ENCODE results near the gene COG5. TPM values are rescaled to one million over a fixed set of nuclear protein-coding genes. Genes with fewer than 3 reads are reported as not detected.

The COG5 gene
- polyA plus RNA-seq, 6 donors from 2014 or later = 19.3 to 38.9 (median 23.4) TPM

DNA sequence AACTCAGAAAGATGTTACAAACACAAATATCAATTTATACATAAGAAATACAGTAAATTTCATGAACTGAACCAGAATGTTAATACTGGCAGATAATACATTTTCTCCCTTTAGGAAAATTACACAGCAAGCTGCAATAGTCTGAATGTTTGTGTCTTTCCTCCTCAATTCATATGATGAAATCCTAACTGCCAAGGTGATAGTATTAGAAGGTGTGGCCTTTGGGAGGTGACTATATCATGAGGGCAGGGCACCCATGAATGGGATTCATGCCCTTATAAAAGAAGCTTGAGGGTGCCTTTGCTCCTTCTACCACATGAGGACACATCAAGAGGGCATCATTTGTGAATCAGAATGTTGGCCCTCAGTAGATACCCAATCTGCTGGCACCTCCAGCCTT, 158.2 kb downstream of the COG5 start:
- Mint-ChIP-seq H3K9me3 (no peaks in the 10 kb centered on the region), H3K27me3 (no peaks in the 10 kb centered on the region), H3K4me1 (peaks cover 0 to 14% (median 7%) of the 10 kb centered on the region in 3 donors), H3K36me3 (peaks cover 26 to 27% of the 10 kb centered on the region in 2 donors), H3K4me3 (no peak overlapping the region), H3K27ac (peak overlapping the region in 2 of 6 donors; percentile 7 to 29)
- DNase-seq = no peak
- ATAC-seq (ENCODE audit: low read depth in 2 of 2) = no peak

DNA sequence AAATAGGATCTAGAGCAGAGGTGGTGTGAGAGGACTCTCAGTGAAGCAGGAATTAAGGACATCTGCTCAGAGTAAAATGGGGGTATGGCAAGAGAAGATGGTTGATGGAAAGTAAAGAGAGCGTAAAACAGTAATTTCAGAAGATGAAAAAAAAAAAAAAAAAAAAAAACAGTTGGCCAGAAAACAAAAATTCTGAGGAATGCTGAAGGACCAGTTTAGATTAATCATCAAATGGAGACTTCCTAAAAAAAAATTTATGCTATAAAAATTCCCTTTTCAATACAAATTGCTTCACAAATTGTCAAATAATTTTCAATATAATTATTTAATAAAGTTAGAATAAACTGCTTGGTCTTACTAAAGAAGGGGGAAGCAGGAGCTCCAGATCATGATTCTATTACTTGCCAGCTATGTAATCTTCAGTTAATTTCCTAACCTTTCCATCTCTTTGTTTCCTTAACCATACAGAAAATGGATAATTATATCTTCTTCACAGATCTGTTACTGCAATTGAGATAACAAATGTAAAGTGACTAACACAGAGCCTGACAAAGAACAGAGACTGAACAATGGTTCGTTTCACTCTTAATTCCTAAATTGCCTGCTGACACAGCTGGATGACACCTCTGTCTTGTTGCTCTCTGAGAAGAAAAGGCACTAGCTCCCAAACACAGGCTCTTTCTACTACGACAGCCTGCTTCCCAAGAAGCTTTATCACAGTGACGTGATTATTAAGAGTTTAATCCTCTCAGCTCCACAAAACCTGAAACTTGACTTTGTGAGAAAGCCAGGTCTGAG, 158.8 kb downstream of the COG5 start:
- no peak overlapping the region for H3K4me3 Mint-ChIP-seq

DNA sequence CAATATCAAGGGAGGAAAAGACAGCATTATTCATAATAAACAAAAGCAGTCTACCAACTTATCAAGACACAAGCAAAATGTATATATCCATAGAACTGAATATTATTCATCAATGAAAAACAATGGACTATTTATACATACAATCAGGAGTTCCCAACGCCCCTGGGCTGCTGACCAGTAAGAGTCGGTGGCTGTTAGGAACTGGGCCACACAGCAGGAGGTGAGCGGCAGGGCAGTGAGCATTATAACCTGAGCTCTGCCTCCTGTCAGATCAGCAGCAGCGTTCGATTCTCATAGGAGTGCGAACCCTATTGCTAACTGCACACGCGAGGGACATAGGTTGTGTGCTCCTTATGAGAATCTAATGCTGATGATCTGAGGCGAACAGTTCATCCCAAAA, 165.6 kb downstream of the COG5 start:
- H3K4me1 Mint-ChIP-seq = no peaks in the 10 kb centered on the region
- no peaks in the 10 kb centered on the region for H3K9me3 Mint-ChIP-seq
- H3K4me3 Mint-ChIP-seq = no peak overlapping the region
- no peak for ATAC-seq (ENCODE audit: low read depth in 2 of 2)
- H3K36me3 Mint-ChIP-seq = peaks cover 0 to 10% of the 10 kb centered on the region in 2 donors
- DNase-seq = no peak
- H3K27me3 Mint-ChIP-seq = no peaks in the 10 kb centered on the region
- H3K27ac Mint-ChIP-seq = no peak overlapping the region

More for the DNA sequence above, 158.8 kb downstream of the COG5 start:
- Mint-ChIP-seq H3K4me1 (peaks cover 0 to 13% (median 5%) of the 10 kb centered on the region in 3 donors), H3K27me3 (no peaks in the 10 kb centered on the region), H3K27ac (peak overlapping the region in 2 of 6 donors; percentile 53 to 61), H3K36me3 (peaks cover 22 to 25% of the 10 kb centered on the region in 2 donors), H3K9me3 (no peaks in the 10 kb centered on the region)
- no peak for ATAC-seq (ENCODE audit: low read depth in 2 of 2)
- no peak for DNase-seq

DNA sequence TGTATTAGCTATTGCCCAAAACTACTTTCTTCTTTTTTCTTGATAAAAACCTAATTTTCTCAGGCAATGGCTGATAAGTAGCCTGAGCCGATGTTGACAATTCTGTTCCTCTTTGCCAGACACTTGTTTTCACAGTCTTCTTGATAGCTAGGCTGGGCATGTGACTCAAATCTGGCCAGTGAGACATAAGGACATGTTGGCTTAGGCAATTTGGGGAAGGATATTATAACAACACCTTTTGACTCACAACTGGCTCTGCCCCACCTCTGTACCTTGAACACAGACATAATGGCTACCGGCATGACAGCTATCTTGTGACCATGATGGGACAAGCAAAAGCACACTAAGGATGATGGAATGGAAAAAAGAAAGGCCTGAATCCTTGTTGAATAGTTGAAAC, 166.7 kb downstream of the COG5 start:
- Mint-ChIP-seq H3K36me3 (peaks cover 0 to 10% of the 10 kb centered on the region in 2 donors), H3K4me3 (no peak overlapping the region), H3K27ac (no peak overlapping the region), H3K27me3 (no peaks in the 10 kb centered on the region), H3K9me3 (no peaks in the 10 kb centered on the region), H3K4me1 (no peaks in the 10 kb centered on the region)
- ATAC-seq (ENCODE audit: low read depth in 2 of 2) (no peak), DNase-seq (no peak)

DNA sequence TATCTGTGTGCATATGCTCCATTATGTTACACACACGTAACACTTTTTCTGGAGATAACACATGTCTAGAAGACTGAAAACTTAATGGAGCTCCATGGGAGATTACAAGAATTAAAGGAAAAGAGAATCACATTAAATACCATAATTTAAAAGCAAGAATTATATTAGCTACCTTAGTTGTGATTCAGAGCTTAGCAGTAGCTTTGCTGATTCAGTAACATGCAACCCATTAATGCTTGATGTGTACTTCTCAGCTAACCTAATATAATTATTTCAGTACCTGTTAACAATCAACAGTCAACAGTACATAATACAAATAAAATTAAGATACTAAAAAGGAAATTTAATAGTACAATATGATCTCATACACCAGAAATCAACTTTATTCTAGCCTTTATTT, 167.6 kb downstream of the COG5 start:
- H3K27me3 Mint-ChIP-seq = no peaks in the 10 kb centered on the region
- DNase-seq (no peak), ATAC-seq (ENCODE audit: low read depth in 2 of 2) (no peak)
- no peak overlapping the region for H3K27ac Mint-ChIP-seq
- no peaks in the 10 kb centered on the region for H3K4me1 Mint-ChIP-seq
- peaks cover 0 to 5% of the 10 kb centered on the region in 2 donors for H3K36me3 Mint-ChIP-seq
- no peaks in the 10 kb centered on the region for H3K9me3 Mint-ChIP-seq
- no peak overlapping the region for H3K4me3 Mint-ChIP-seq

DNA sequence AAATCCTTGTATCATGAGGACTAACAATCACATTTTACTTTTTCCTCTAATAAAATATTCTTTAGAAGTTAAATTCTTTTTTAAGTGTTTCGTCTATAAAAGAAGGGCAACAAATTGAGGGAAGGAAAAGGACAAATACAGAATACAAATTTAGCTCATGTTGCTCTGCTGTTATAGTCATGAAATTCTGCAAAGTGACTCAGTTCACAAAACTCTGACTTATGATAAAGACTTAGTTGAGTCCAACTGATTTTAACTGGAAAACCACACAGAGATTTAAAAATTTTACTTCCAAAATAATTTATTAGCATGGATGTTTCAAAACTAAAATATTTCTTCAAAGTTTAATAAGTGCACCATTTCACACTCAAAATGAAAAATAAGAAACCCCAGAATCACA, 168.9 kb downstream of the COG5 start:
- H3K27me3 Mint-ChIP-seq = no peaks in the 10 kb centered on the region
- peak overlapping the region in 2 of 6 donors; percentile 39 to 79 for H3K27ac Mint-ChIP-seq
- no peak overlapping the region for H3K4me3 Mint-ChIP-seq
- H3K4me1 Mint-ChIP-seq = no peaks in the 10 kb centered on the region
- H3K9me3 Mint-ChIP-seq = no peaks in the 10 kb centered on the region
- DNase-seq = no peak
- H3K36me3 Mint-ChIP-seq = peaks cover 0 to 5% of the 10 kb centered on the region in 2 donors
- no peak for ATAC-seq (ENCODE audit: low read depth in 2 of 2)

DNA sequence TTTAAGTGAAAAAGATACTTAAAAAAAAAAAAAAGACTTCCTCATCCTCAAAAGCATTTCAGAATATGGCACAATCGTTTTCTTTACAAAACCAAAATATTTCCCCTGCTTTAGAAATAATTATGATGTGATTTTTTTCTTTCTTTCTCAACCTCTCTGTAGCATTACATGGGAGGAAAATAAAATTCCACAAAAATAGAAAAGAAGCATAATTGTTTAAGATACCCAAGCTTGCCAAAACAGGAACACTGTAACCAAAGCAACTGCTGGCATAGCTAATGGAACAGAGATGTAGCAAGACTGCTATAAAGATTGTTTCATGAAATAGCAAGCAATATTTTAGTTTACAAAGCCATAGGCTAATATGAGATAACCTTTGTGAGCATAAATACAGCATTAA, 169.4 kb downstream of the COG5 start:
- no peak overlapping the region for H3K4me3 Mint-ChIP-seq

DNA sequence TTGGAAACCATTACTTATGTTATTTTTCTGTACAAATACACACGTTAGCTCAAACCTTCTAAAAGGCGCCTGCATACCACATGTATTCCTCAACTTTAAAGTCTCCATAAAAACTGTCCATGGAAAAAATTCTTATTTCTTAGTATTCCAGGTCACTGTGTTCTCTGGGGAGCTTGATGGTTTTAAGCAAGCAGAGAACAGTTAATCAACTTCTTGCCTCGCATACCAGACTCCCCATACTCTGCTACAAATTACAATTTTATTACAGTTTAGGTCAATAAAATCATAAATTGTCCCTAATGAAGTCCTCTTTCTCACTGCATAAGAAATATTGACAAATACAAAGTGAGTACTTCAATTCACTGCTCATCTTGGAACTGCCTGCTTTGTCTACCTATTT, 170.9 kb downstream of the COG5 start:
- no peaks in the 10 kb centered on the region for H3K27me3 Mint-ChIP-seq
- H3K36me3 Mint-ChIP-seq = peaks cover 0 to 5% of the 10 kb centered on the region in 2 donors
- no peak overlapping the region for H3K27ac Mint-ChIP-seq
- H3K4me1 Mint-ChIP-seq = peaks cover 0 to 12% (median 3%) of the 10 kb centered on the region in 3 donors
- no peaks in the 10 kb centered on the region for H3K9me3 Mint-ChIP-seq
- no peak overlapping the region for H3K4me3 Mint-ChIP-seq
- DNase-seq = no peak
- no peak for ATAC-seq (ENCODE audit: low read depth in 2 of 2)

More for the DNA sequence above, 169.4 kb downstream of the COG5 start:
- Mint-ChIP-seq H3K9me3 (no peaks in the 10 kb centered on the region), H3K36me3 (peaks cover 0 to 5% of the 10 kb centered on the region in 2 donors), H3K27me3 (no peaks in the 10 kb centered on the region), H3K27ac (no peak overlapping the region), H3K4me1 (peaks cover 0 to 2% (median 0%) of the 10 kb centered on the region in 3 donors)
- DNase-seq = no peak
- no peak for ATAC-seq (ENCODE audit: low read depth in 2 of 2)

DNA sequence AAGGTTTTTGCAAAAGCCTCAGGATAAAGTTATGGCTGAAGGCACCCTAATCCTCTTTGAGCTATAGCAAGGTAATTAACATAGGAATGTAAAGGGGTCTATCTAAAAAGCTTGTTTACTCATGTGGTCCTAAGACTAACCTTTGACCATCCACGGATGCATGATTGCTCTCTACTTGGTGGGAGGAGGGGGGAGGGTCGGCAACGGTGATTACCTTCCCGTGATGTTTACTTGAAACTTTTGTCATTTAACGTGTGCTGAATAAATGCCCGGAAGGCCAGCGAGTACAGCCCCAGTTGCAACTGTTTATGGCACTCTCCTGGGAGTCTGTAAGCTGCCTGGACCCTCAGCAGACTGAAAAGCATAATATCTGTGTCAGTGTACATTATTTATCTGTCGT, 172.8 kb downstream of the COG5 start:
- Mint-ChIP-seq H3K4me3 (no peak overlapping the region), H3K4me1 (peaks cover 12 to 31% (median 16%) of the 10 kb centered on the region in 3 donors), H3K27ac (no peak overlapping the region), H3K9me3 (no peaks in the 10 kb centered on the region), H3K36me3 (peaks cover 0 to 5% of the 10 kb centered on the region in 2 donors), H3K27me3 (no peaks in the 10 kb centered on the region)
- DNase-seq = no peak
- ATAC-seq (ENCODE audit: low read depth in 2 of 2) = no peak

DNA sequence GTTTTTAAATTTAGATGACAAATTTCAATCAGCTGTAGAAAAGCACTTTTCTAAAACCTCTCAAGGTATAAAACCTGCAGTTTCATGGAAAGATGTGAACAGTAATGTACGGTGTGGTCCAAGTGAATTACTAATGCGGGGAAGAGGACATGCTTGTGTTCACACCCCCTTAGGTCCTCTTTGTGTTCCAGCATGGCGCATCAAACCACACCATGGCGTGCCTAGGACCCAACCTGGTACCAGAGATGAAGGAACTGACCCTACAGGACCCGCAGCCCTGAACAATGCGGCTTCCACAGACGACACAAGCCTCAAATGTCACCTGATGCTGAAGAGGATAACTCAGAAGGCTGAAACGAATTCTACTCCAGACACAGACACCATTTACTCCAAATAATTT, 175.1 kb downstream of the COG5 start:
- Mint-ChIP-seq H3K36me3 (no peaks in the 10 kb centered on the region), H3K4me1 (peaks cover 14 to 33% (median 16%) of the 10 kb centered on the region in 3 donors), H3K27me3 (no peaks in the 10 kb centered on the region), H3K27ac (no peak overlapping the region), H3K9me3 (no peaks in the 10 kb centered on the region), H3K4me3 (no peak overlapping the region)
- ATAC-seq (ENCODE audit: low read depth in 2 of 2) (no peak), DNase-seq (no peak)

DNA sequence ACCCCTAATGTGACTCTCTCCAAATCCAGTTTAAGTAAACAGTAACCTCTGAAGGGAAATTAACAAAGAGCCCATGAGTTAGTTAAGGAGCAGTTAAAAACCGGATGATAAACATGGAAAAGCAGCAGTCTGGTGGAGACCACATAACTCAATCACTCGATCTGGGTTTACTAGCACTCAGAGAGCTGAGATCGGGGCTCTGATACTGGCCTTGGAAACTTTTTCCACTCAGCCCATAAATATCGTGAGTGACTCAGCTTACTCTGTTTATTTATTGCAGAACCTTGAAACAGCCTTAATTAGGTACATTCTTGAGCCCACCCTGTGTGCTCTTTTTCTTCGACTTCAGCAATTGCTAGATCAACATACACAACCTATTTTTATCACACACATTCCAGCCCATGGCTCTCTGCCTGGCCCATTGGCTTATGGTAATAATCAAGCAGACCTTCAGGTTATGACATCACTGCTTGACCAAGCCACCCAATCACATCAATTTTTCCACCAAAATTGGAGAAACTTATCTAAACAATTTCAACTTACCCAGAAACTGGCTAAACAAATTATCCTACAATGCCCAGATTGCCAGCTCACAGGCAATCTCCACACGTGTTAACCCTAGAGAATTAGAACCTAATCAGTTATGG, 176.0 kb downstream of the COG5 start:
- ATAC-seq (ENCODE audit: low read depth in 2 of 2) (no peak), DNase-seq (no peak)
- H3K4me1 Mint-ChIP-seq = peaks cover 15 to 33% (median 16%) of the 10 kb centered on the region in 3 donors
- H3K27me3 Mint-ChIP-seq = no peaks in the 10 kb centered on the region
- H3K36me3 Mint-ChIP-seq = no peaks in the 10 kb centered on the region
- no peak overlapping the region for H3K4me3 Mint-ChIP-seq
- peak overlapping the region in 2 of 6 donors; percentile 8 to 60 for H3K27ac Mint-ChIP-seq
- H3K9me3 Mint-ChIP-seq = no peaks in the 10 kb centered on the region

DNA sequence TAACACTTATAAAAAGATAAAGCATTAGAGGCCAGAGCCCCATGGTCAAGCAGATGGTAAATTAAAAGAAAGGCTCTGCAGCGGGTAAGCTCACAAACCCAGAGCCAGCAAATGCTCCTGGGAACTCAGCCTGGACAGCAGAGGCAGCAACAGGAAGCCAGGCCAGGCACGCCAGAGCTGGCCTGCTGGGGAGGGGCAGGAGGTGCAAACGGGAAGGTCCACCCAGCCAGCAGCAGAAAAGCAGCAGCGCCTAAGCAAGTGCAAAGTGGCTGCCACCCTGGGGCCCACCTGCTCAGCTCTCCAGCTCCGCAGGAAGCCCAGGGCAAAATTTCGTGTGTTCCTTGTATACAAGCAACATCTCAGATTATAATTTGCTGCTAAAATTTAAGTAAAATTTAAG, 176.6 kb downstream of the COG5 start:
- Mint-ChIP-seq H3K9me3 (no peaks in the 10 kb centered on the region), H3K36me3 (no peaks in the 10 kb centered on the region), H3K27ac (peak overlapping the region in 3 of 6 donors; percentile 39 to 86 (median 73)), H3K27me3 (no peaks in the 10 kb centered on the region), H3K4me1 (peaks cover 15 to 33% (median 16%) of the 10 kb centered on the region in 3 donors), H3K4me3 (peak overlapping the region in 1 of 8 donors; percentile 67)
- ATAC-seq (ENCODE audit: low read depth in 2 of 2) (no peak), DNase-seq (no peak)

DNA sequence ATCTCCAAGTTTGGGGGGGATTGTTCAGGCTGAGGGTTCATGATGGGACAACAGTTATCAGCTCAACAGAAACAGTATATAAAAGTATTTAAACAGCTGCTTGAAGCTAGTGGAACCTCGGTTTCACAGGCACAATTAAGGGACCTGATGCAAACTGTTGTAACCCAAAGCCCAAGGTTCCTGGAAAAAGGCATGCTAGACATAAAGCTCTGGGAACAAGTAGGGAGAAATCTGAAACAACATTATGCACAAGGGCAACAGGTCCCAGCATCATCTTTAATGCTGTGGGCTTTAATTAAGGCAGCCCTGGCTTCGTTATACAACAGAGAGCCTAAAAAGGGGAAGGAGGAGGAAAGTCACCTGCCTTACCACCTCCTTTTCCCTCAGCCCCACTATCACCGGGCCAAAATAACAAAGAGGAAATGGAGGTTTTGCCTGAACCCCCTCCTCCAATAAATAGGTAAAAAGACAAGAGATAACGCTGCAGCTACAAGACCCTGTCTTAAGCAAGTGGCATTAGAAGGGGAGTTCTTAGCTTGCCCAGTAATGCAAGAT, 177.1 kb downstream of the COG5 start:
- no peaks in the 10 kb centered on the region for H3K9me3 Mint-ChIP-seq
- H3K4me1 Mint-ChIP-seq = peaks cover 15 to 33% (median 16%) of the 10 kb centered on the region in 3 donors
- peak overlapping the region in 5 of 6 donors; percentile 39 to 86 (median 73) for H3K27ac Mint-ChIP-seq
- peak in 1 of 2 donors; percentile 66 for ATAC-seq (ENCODE audit: low read depth in 2 of 2)
- H3K36me3 Mint-ChIP-seq = no peaks in the 10 kb centered on the region
- peak overlapping the region in 2 of 8 donors; percentile 5 to 67 for H3K4me3 Mint-ChIP-seq
- DNase-seq = no peak
- no peaks in the 10 kb centered on the region for H3K27me3 Mint-ChIP-seq
